K562 (cell line): ENCODE results near the gene IGFBP4. TPM values are rescaled to one million over a fixed set of nuclear protein-coding genes. Genes with fewer than 3 reads are reported as not detected.

Source experiments
- DEAF1 ChIP-seq: fragments of 450-650 bp; formaldehyde crosslinking; IDR thresholded peaks from 2 replicates; pipeline ENCODE4 v1.4.0; 2020; ENCODE audit warnings: mild to moderate bottlenecking, moderate library complexity
- PHB ChIP-seq: fragments of 250-450 bp; sonication (Bioruptor Pico); IDR thresholded peaks from 2 replicates; pipeline ENCODE4 v1.5.0; 2021
- SIN3B ChIP-seq: fragments of 450-650 bp; IDR thresholded peaks from 2 replicates; pipeline ENCODE4 v1.6.1; 2017; ENCODE audit warnings: low read depth, mild to moderate bottlenecking, moderate library complexity
- SMC3 ChIP-seq: conservative IDR thresholded peaks from 2 replicates; pipeline ENCODE4 v1.6.1; 2011; ENCODE audit warnings: low read depth, low read length, improper control_type of control experiment; ENCODE audit not compliant: insufficient read depth
- TCFL5 ChIP-seq: fragments of 250-450 bp; sonication (Bioruptor Pico); conservative IDR thresholded peaks from 2 replicates; pipeline ENCODE4 v1.6.1; 2021; ENCODE audit warnings: mild to moderate bottlenecking, moderate library complexity, matching md5 sums
- polyA plus RNA-seq, 8 experiments: library from polyadenylated mRNA; depleted of rRNA in 4 of 8; stranded (reverse) in 5 of 8; unstranded in 3 of 8; fragments of >200 nt; fragmentation: Nextera tagmentation in 2 of 8; fragmentation: Illumina TruSeq in 1 of 8; extraction: Ambion mirVana in 2 of 8; extraction: Trizol in 1 of 8; gene quantifications; 2 replicates each; pipeline versions ENCODE4 v1.2.1 to v1.2.3, GENCODE V29; 2011 to 2014; ENCODE audit warnings: inconsistent platforms in 1 of 8, missing spikeins in 1 of 8
- total RNA-seq, 7 experiments: library from RNA; depleted of rRNA in 6 of 7; stranded (reverse); fragments of >200 nt in 6 of 7; fragmentation: Illumina TruSeq in 2 of 7; extraction: Trizol in 2 of 7; gene quantifications; 2 replicates each; pipeline versions ENCODE4 v1.2.1 to v1.2.3, GENCODE V29; 2011 to 2021; ENCODE audit warnings: low replicate concordance in 1 of 7
- TF ChIP-seq, protein P1 (sequence below), 2 experiments: fragments of 450-650 bp; formaldehyde crosslinking in 1 of 2; IDR thresholded peaks; 2 replicates each; pipeline versions ENCODE4 v1.4.0 to v1.6.1; 2014 to 2020; ENCODE audit warnings: mild to moderate bottlenecking in 2 of 2, borderline replicate concordance in 1 of 2, low read depth in 1 of 2
- TF ChIP-seq, protein P2 (sequence below): sonication (generic); IDR thresholded peaks from 2 replicates; pipeline ENCODE4 v1.6.1; 2016

Gene IGFBP4
- total and polyA plus RNA-seq, 9 of the 15 experiments (the other 6 are each of a cell fraction or from before 2014, with no cell fraction given) = 8.8 to 99.8 (median 18.6) TPM

DNA sequence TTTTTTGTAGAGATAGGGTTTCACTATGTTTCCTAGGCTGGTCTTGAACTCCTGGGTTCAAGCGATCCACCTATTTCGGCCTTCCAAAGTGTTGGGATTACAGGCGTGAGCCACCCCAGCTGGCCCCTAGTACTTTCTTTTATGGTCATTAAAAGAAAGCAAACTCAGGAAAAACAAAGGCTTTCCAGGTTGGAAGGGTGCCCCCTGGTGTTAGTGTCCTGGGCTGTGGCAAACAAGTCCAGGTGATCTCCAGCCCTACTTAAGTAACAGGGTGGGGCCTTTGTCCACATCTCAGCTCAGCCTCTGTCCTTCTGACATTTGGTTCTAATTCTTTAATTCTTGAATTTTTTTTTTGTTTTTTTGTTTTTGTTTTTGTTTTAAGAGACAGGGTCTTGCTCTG, 6.9 kb downstream of the IGFBP4 start (continued):
- TF ChIP-seq PHB (no peak), TCFL5 (CRISPR knock-in tag) (no peak), SIN3B (no peak), SMC3 (peak; percentile 57; the same call in 1 of the 2 replicates), DEAF1 (CRISPR knock-in tag) (0 out of 2 replicates have a peak, but pooled peaks have one; percentile 28)
- TF ChIP-seq, protein P1, sequence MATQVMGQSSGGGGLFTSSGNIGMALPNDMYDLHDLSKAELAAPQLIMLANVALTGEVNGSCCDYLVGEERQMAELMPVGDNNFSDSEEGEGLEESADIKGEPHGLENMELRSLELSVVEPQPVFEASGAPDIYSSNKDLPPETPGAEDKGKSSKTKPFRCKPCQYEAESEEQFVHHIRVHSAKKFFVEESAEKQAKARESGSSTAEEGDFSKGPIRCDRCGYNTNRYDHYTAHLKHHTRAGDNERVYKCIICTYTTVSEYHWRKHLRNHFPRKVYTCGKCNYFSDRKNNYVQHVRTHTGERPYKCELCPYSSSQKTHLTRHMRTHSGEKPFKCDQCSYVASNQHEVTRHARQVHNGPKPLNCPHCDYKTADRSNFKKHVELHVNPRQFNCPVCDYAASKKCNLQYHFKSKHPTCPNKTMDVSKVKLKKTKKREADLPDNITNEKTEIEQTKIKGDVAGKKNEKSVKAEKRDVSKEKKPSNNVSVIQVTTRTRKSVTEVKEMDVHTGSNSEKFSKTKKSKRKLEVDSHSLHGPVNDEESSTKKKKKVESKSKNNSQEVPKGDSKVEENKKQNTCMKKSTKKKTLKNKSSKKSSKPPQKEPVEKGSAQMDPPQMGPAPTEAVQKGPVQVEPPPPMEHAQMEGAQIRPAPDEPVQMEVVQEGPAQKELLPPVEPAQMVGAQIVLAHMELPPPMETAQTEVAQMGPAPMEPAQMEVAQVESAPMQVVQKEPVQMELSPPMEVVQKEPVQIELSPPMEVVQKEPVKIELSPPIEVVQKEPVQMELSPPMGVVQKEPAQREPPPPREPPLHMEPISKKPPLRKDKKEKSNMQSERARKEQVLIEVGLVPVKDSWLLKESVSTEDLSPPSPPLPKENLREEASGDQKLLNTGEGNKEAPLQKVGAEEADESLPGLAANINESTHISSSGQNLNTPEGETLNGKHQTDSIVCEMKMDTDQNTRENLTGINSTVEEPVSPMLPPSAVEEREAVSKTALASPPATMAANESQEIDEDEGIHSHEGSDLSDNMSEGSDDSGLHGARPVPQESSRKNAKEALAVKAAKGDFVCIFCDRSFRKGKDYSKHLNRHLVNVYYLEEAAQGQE (IDR thresholded peaks at IDR 0.05; ENCODE audit: borderline replicate concordance) = peak; percentile 45; the same call in 1 of the 2 replicates
- TF ChIP-seq, protein P1 (CRISPR knock-in tag; IDR thresholded peaks at IDR 0.05; ENCODE audit: low read depth) = no peak
- TF ChIP-seq, protein P2, sequence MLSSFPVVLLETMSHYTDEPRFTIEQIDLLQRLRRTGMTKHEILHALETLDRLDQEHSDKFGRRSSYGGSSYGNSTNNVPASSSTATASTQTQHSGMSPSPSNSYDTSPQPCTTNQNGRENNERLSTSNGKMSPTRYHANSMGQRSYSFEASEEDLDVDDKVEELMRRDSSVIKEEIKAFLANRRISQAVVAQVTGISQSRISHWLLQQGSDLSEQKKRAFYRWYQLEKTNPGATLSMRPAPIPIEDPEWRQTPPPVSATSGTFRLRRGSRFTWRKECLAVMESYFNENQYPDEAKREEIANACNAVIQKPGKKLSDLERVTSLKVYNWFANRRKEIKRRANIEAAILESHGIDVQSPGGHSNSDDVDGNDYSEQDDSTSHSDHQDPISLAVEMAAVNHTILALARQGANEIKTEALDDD = peak; percentile 36; the same call in 1 of the 2 replicates
